COR-L47 (cell line): ENCODE results near the gene JAZF1.

ENCODE experiments used
- DNase-seq: peaks from one replicate; lab custom pipeline; 2025; lab: John Stamatoyannopoulos, UW

The JAZF1 gene

DNA sequence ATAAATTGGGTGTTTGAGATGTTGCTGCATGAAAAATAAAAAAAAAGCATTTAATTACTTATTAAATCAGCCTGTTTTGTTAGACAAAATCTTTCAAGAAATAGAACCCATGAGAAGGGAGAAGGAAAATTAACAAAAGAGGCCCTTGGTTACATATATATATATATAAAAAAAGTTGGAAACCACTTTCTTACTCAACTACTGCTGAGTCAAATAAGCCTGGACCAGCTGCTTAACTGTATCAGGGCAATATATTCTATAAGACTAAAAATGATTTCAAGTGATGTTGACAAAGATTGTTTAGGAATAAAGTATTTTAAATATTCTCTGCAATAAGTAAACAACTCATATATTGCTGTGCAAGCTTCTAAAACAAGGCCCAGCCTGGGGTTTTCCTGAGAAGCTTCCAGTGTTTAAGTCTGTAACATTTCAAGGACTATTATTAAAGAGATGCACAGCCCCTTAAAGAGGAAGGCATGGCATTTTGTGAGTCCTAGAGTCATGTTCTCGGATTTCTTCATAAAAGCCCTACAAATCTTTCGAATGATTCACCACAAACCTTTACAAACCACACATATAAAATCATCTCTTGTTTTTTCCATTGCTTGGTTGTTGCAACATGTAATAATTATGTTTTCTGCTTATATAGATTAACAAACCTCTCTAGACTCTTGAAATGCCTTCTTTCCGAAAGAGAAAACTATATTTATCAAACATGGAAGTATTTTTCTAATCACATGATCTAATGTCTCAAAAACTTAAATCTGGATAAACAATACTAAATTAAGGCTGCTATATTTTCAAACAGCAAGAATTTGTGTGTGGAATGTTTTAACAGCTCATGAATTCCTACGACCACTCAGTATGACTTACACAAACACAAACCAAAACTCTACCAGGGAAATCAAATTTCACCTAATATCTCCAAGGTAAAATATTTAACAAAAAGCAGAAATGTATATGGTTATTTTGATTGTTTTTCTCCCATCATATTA is 14.3 kb downstream of the JAZF1 start:
- DNase-seq: no peak

DNA sequence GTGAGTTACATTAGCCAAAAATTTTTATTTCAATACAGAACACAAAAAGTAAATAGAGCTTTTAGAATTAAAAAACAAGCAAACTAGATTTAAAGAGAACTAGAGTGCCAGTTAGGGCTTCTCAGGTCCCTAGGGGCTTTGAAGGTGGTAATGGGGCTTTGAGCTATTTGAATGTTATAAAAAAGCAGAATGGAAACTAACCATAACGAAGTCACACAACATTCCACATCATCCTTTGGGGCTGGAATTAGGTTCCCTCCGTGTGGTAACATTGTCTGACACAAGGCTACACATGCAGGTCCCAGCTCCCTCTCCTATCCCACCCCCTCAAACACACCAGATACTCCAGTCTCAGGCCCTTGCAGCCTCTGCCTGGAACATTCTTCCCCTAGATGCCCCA is 15.3 kb downstream of the JAZF1 start:
- no peak for DNase-seq

DNA sequence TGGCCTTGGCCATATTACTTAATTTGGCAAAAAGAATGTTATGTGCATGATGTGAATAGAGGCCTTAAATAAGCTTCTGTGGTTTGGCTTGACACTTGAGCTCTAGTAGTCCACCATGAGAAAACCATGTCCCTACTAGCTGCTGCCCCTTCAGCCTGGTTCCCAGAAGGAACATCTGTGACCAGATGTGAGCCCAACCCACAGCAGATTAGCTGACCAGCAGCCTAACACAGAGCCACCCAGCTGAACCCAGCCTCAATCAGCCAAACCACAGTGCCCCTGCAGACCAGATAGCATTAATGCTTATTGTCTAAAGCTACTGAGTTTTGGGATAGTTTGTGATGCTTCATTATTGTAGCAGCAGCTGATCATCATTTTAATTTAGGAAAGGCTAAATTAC is 16.6 kb downstream of the JAZF1 start:
- DNase-seq: no peak

DNA sequence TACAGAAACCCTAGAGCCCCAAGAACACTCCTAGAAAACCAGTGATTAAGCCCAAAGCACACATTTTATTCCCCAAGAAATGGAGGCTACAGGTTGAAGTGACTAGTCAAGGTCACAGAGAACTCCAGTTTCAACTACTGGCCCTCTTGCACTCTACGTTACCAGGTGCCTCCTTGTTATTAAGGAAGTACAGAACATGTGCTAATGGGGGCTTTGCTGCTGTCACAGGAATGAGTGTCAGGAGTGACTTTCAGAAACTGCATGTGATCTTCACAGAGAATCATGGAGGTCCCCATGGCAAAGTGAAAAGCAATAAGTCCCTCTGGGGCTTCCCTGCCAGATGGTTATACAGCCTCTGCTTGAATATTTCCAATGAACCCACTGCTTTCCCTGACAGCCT is 19.3 kb downstream of the JAZF1 start:
- no peak for DNase-seq

DNA sequence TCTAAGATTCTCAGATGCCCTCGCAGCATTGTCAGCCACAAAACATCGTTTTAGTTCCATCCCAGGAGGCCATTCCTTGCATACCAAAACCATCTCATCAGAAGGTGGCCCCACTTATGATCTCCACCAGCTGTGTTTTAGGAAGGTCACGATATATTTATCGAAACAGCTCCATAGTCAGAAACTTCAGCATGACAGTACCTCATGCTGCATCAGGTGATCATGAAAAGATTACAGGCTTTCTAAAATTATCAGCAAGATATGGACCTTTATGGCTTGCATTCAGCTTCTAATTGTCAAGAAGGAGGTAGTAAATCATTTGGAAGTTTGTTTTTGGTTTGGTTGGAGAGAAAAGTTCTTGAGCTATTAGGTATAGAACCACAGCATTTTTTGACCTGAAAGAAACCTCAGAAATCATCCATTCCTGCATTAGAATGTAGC is 20.0 kb downstream of the JAZF1 start:
- no peak for DNase-seq

DNA sequence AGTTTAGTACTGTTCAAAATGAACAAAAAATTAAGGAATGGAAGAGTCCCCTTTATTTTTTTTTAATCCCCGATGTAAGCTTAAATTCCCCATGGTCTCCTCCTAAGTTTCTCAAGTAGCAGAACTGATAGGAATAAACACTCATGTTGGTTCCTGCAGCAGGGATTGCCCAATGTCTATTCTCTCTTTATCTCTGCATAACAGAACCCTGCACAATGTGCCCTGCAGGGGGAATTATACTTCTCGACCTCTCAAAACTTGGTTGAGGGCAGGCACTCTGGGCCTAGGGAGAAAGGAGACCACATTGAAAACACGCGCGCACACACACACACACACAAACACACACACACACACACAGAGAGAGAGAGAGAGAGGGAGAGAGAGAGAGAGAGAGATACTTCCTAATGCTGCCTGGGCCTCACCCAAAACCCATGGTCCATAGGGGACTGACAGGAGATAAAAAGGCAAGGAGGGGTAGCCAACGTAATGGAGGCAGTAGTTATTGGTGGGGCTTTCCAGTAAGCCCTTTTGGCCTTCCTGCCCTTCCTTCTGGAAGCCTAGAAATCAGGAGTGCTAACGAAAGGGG is 22.7 kb downstream of the JAZF1 start:
- DNase-seq: no peak

DNA sequence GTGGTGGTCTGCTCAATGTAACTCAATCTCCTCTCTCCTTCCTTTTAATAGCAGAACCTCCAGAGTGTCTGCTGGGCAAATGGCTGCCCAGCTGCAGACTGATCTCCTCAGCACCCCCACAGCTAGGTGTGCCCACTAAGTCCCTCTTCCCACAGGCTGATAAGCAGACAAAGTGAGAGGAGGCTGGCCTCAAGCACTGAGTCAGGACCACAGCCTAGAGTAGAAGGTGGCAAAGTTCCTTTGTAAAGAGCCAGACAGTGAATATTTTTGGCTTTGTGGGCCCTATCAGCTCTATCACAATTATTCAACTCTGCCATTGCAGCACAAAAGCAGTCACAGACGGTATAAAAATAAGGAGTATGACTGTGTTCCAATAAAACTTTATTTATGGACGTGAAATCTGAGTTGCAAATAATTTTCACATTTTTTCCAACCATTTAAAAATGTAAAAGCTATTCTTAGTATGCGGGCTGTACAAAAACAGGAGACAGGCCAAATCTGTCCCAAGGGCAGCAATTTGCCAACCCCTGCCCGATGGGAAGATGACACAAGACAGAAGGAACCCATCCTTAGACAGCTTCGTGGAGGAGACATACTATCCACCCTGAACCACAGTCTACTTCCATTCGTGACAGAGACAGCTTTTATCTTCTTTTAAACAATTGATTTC is 23.4 kb downstream of the JAZF1 start:
- DNase-seq: no peak

DNA sequence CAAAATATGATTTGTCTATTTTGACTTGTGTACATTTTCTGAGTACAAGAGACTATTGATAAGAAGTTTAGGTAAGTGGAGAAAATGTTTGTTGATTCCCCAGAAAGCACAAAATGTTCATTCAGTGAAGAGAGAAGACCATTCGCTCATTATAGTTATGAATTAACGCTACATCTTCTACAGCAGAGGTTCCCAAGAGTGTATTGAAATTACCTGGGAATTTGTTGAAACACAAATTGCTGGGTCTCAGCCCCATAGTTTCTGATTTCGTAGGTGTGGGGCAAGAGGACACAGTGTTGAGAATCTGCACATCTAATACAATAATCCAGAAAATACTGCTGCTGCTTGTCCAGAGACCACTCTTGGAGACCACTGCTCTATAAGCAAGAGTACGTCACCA is 24.2 kb downstream of the JAZF1 start:
- no peak for DNase-seq

DNA sequence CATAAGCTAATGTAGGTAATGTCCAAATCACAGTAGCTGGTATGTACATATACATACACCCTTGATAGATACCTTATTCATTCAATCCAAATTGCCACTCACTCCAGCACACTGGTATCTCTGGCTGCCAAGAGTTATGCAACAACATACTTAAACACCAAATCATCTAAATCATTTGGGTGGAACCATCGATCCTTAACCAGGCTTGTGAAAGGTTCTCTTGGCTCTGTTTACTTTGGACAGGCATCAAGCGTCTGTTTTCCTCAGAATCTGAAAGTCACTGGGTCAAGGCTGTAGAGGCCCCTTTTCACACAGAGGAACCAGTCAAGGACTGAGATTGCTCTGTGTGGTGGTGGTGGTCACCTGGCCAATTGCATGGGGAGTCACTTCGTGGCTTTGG is 24.6 kb downstream of the JAZF1 start:
- DNase-seq: no peak

DNA sequence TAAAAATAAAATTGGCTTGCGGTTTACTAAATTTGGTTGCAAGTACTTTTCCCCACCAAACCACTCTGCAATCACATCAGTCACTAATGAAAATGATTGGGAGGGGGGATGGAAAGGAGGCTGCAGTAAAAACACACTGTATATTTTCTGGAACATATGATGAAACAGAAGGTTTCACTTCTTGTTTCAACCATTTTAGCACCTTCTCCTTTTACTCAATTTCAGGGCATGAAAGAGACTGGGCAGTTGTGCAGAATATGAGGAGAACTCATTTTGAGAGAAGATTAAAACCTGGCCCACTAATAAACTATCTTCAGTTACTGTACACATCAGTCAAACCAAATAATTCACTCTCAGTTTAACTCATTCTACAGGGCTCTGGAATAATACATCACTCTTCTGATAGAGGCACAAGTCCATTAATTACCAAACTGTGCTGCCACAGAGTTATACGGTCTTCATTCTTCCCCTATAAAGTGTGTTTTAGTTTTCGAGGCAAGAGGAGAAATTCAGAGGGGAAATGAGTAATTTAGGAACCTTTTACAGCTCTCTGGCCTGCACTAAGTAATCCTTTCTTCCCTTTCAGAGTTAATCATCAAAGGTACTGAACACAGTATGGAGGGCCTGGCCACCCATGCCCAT is 25.5 kb downstream of the JAZF1 start:
- DNase-seq: no peak

DNA sequence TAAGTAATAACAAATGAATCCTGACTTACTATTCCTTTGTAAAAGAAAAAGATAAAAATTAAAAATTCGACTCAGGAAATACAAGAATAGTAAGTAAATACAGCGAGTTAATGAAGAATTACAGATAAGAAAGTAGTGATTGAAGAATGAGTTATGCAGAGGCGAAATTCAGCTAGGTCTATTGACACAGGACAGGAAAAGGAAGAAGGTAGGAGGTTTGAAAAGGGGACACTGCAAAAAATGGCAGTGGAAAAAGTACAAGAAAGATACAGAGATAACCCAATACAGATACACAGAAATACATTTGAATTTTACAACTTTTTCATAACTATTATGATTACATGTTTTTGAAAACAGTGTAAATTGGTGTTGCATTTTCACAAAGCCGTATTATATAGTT is 28.0 kb downstream of the JAZF1 start:
- DNase-seq: no peak

DNA sequence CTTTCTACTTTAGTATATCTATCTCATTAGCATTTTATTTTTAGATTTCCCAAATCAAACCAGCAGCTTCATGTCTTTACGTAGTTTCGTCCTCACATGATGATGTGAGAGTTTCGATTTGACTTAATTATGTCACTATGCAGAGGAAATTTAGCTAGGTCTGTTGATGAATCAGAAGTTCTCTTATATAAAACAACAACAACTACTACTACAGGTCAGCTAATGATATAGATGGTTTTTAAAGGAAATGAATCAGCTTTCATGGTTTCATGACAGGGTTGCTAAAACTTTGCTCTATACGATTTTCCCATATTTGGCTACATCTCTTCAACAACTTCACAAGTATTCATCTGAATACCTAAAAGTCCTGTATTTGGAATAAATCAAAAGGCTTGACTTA is 28.6 kb downstream of the JAZF1 start:
- DNase-seq: no peak

DNA sequence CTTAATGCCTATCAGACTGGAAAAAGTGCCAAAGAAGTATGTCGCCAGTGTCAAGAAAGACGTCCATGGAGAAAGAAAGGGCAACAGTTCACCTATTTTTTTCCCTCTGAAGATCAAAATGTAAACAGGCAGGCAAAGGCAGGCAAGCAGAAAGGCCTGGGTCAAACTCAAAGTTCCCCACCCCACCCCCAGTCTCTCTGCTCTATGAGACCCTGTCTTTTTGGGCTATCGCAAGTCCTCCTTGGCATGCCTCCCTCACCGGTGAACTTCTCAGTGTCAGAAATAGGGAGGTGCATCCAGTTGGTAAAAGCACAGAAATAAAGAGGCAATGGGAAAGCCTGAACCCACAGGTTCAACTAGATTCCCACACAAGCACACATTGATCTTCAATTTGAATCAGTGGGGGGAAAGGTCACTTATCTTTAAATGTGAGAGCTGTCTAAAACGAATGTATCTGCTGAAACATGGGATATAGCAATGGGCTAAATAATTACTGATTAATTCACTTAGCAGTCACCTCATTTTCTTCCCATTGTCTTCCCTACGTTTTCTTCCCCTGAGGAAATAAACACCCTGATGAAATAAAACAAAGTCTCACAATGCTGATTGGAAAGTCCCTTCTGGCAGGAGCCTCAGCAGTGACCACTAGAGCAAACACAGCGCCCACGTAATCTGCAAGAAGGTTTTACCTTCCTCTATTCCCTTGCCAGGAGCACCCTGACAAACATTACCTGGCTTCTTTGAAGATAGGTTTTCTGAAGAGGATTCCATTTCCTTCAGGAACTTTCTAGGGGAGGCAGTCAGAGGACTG is 31.1 kb downstream of the JAZF1 start:
- DNase-seq: no peak

DNA sequence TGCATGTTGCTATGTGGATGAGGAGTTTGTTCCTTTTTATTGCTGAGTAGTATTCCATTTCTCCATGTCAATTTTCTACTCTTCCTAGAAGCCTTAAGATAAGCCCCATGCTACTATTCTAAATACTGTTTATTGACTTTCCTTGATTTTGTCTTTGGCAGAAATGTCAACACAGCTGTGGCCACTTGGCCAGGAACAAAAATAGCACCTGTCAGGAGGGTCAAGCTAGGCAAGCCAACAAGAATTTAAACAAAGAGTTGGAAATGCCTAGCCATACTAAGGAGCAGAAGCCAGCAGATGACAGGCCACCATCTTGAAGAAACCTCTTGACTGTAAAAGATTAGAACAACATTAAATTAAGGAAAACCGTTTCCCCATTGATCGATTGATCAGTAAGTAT is 34.7 kb downstream of the JAZF1 start:
- DNase-seq: peak; percentile 14

DNA sequence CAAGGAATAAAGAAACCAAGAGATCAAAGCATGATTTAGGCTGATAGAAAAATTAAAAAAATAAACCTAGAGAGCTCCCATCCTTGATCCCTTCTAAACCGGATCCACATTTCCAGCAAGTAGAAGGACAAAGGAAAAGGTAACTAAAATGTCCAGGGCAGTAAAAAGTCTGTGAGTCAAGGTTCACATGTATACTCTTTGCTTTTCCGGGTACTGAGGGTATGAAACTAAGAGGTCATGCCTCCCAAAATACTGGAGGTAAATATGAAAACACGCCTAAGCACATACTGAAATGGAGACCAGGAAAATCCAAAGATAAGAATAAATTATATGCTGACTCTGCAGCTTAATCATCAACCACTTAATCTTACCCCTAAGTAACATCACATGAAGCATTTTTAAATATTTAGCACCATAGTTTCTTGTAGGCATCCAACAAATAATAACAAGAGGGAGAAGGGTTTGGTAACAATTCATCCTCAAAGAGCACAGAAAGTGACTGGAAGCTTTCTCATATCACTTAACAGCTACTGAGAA is 35.4 kb downstream of the JAZF1 start:
- DNase-seq: no peak

DNA sequence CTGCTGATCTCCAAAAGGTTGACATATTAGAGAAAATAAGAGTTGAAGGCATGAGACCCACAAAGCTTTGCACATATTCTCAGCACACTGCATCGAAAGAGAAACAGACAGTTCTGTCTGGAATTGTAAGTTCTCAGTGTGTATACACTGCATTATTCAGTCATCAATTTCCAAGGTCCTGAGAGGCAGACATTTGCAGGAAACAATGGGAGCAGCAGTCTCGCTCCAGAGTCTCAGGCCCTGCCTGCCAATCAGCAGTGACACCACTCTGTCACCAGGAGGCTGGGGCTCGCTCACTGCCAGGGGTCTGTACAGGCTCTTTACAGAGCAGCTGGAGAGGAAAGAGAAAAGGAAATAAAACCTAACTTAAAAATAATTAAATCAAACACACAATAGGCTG is 36.3 kb downstream of the JAZF1 start:
- DNase-seq: peak; percentile 54

DNA sequence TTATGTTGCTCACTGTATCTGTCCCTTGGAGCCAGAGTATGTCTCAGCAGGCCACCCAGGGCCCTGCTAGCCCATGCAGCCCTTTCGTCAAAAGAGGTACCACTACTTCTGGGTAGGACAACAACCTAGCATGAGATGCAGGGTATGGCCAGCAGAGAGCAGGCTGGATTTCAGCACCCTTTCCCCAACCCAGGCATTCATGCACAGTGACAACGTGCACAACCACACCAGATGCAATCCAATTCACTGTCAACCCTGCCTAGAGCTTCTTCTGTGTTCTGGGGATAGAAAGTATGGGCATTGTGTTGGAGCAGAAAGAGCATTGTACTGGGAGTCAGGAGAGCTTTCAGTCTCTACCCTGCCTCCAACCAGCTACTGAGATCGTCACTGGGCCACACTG is 37.9 kb downstream of the JAZF1 start:
- no peak for DNase-seq

DNA sequence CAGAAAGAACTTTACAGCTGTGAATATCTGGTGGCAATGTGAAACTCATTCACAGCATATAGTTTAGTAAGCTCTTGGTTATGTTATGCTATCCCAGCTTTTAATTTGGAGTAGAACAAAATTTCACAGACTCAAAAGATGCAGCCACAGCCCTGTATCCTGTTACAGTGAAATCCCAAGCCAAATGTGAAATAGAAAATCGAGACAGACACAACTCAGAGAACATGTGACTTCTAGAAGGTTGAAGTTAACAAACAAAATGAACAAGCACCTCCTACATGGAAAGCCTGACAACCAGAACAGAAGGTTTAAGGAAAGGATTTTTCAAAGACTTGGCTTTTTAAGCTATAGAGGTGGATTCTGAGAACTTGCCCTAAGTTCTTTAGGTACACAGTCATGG is 39.6 kb downstream of the JAZF1 start:
- no peak for DNase-seq

DNA sequence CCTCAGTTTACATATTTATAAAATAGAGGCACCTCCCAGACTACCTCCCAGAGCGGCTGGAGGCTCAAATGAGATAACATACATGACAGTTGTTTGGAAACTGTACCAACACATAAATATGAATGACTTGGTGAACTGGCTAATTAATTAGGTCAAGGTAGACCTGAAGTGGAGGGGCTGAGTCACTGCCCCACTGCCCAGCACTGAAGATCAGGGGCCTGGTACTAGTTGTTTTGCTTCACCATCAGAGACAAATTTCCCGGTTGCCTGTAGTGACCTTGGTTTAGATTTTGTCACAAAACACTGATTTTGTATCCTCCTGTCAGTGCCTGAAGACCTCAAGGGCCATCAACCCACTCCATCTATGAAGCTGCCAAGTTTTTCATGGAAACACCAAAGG is 41.8 kb downstream of the JAZF1 start:
- DNase-seq: no peak

DNA sequence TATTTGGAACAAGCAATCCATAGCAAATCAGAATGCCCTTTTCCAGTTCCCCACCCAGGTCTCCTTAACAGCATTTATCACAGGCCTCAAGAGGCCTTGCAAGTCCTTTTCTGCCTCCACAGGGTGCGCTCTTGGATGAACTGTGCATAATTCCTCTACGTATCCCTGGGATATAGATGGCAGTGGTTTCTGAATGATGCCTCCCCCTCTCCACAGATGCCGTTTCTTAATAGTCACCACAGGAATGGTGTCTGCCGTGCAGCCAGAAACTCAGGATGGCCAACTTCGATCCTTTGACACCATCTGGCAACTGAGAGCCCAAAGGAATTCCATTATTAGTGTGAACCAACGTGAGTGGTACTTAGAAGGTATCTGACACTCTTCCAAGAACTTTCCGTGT is 43.1 kb downstream of the JAZF1 start:
- no peak for DNase-seq

DNA sequence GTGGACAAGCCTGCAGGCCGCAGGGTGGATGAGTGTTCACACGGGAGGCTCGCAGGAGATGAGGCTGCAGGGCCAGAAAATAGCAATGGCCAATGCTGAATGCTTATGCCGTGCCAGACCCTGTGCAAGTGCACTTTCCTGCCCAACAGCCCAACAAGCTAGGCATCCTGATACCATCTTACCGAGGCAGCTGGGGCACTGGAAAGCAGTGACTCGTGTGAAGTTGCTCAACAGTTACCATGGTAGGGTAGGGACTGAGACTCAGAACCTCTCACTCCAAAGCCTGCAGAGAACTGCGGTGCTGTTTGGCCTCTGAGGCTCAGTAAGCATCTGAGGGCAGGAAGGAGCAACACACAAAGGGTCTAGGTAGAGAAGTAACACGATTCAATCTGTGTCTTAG is 43.7 kb downstream of the JAZF1 start:
- no peak for DNase-seq
